DND-41 (cell line): Measurements from ENCODE around the gene PSMA3.

Experiments
- EZH2 ChIP-seq: IDR thresholded peaks from 3 replicates; pipeline ENCODE4 v1.6.1; 2012; ENCODE audit warnings: borderline replicate concordance, low read depth, mild to moderate bottlenecking, moderate library complexity, low read length, inconsistent platforms; ENCODE audit not compliant: severe bottlenecking
- TF ChIP-seq, protein P1 (sequence below): IDR thresholded peaks from 2 replicates; pipeline ENCODE4 v1.5.1; 2012; ENCODE audit warnings: borderline replicate concordance, low read length, moderate library complexity, mild to moderate bottlenecking; ENCODE audit not compliant: poor library complexity, severe bottlenecking; ENCODE audit errors: extremely low read depth

DNA sequence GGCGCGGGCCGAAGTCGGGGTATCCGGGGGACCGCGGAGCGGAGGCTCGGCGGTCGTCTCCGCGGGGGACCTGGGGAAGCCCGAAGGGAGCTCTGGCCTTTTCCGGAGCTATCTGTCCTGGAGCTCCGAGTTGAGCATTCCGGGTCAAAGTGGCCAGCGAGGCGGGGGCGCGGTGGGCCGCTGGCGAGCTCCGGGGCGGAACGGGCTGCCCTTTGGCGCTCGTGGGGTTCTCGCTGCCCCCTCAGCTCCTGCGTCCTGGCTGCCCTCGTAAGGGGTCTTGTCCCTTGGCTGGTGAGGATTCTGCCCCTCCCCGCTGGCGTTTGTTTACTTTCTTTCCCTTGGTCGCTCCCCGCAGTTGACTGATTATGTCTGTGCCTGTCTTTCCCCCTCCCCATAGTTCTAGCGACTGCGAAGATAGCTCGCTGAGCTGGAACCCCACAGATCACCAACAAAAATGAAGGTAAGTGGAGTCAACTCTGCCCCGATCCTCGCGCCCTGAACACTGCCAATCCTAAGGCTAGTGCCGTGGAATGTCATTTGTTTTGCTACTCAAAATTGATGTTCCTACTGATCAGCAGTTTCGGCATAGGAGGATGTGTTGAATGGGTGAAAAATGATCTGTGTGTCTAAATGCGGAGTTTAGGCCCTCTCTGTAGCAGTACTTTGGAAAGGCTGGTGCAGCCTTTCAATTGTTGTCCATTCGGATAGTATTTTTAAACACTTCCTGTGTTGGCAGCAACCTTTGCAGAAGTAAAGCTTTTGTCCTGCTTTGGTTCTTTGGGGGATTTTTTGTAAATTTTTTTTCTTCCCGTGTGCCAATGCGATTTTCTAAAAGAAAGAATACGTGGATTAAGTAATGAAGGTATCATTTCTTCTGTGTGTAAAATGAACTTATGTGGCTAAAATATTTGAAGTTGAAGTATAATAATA is 55.0 kb downstream of the PSMA3 start:
- TF ChIP-seq, protein P1, sequence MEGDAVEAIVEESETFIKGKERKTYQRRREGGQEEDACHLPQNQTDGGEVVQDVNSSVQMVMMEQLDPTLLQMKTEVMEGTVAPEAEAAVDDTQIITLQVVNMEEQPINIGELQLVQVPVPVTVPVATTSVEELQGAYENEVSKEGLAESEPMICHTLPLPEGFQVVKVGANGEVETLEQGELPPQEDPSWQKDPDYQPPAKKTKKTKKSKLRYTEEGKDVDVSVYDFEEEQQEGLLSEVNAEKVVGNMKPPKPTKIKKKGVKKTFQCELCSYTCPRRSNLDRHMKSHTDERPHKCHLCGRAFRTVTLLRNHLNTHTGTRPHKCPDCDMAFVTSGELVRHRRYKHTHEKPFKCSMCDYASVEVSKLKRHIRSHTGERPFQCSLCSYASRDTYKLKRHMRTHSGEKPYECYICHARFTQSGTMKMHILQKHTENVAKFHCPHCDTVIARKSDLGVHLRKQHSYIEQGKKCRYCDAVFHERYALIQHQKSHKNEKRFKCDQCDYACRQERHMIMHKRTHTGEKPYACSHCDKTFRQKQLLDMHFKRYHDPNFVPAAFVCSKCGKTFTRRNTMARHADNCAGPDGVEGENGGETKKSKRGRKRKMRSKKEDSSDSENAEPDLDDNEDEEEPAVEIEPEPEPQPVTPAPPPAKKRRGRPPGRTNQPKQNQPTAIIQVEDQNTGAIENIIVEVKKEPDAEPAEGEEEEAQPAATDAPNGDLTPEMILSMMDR, result no peak
- no peak for TF ChIP-seq EZH2
